ENCODE results near the gene CD22.

- TF ChIP-seq CTCF (IDR thresholded peaks at IDR 0.05) (no peak), POLR2AphosphoS5 (IDR thresholded peaks at IDR 0.05) (no peak)
Measured at GRCh38 chr19:35340431-35340830, 11.4 kb downstream of the CD22 start.

All from prostate gland (tissue), 2 donors.